Measurements from ENCODE around the gene ENPP7. TPM values are rescaled to one million over a fixed set of nuclear protein-coding genes. Genes with fewer than 3 reads are reported as not detected.

The ENPP7 gene
- total and polyA plus RNA-seq, 2 donors (not counting 3 experiments of a cell fraction or from before 2014, with no cell fraction given) = not detected

DNA sequence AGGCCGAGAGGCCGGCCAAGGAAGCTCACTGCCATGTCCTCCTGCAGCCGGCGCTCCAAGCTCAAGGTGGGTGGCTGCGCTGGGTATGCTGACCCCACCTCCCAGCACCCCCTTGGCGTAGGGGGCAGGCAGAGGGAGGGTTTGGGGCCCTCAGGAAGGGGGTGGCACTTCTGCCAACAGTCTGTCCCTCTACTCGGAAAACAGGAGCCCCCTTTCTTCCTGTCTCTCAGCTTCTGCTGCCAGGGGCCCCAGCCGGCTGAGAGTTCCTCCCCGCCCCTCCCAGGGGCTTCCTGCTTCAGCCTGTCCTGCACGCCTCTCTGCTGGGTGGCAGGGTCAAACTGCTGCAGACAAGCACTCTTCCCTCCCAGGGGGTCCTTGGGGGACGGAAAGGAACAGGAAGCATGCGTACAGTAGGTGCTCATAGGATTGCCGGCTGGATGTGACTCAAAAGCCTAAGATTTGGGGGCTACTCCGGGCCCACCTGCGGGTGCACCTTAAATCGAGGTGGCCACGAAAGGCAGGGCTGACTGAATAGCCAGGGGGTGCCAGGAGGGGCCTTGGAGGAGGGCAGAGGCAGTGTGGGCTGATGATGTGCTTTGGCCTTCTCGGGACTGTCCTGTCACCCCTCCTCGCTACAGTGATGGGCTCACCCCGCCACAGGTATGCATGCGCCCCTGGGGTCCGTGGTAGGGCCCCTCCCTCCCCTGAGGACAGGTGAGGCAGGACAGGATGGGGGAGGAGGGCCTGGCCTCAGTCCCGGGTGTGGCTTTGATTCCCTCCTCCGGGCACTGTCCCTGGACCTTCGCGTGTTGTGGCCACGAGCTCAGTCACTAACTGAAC is 51.2 kb downstream of the ENPP7 start:
- no peaks in the 10 kb centered on the region for H3K9me3 ChIP-seq (replicated peaks; ENCODE audit: control insufficient read depth, insufficient read depth, low read length)
- H2AFZ ChIP-seq (ENCODE audit: low read depth, low read length) = no peak overlapping the region
- POLR2A ChIA-PET = no interaction called here
- no peak overlapping the region for H3K27ac ChIP-seq (ENCODE audit: insufficient read depth, low read depth, low read length)
- H3K36me3 ChIP-seq (ENCODE audit: control insufficient read depth in 2 of 2, extremely low read depth in 1 of 2, insufficient read depth in 2 of 2, low read length in 2 of 2) = peaks cover 0 to 9% of the 10 kb centered on the region in 2 experiments
- FAIRE-seq = no peak
- intact Hi-C loops (cut with micrococcal nuclease) = no loop called here
- BruUV-seq (replicated peaks) = no TSS peak
- DNase-seq (ENCODE audit: low read depth, low spot score) = no peak
- peaks cover 0 to 3% of the 10 kb centered on the region in 2 experiments for H3K27me3 ChIP-seq (ENCODE audit: control insufficient read depth in 2 of 2, insufficient read depth in 2 of 2, low read length in 2 of 2)
- no peaks in the 10 kb centered on the region for H4K20me1 ChIP-seq (replicated peaks; ENCODE audit: control insufficient read depth, extremely low read depth, insufficient read depth, low read length)
- no peak overlapping the region for H3K9ac ChIP-seq (replicated peaks; ENCODE audit: extremely low read depth, insufficient read depth, low read length)
- no peaks in the 10 kb centered on the region for H3K9me1 ChIP-seq (replicated peaks; ENCODE audit: control insufficient read depth, extremely low read depth, insufficient read depth, low read length)
- CTCF ChIA-PET = interaction anchor here (1.0 to 1.5 kb wide), 3 partner anchors 8 to 58 kb away, joined by 3 to 5 read pairs (median 4); partner anchors contain the start of gene CBX4
- no peaks in the 10 kb centered on the region for H3K79me2 ChIP-seq (ENCODE audit: control insufficient read depth, insufficient read depth, low read length)
- peaks cover 9% of the 10 kb centered on the region for H3K4me1 ChIP-seq (ENCODE audit: control insufficient read depth, extremely low read depth, insufficient read depth, low read length)
- no peak for TF ChIP-seq MAX (IDR thresholded peaks at IDR 0.05; ENCODE audit: insufficient read depth, insufficient read length)
- no peak for TF ChIP-seq JUN (IDR thresholded peaks at IDR 0.05; ENCODE audit: borderline replicate concordance, insufficient read depth, insufficient read length, low read depth)
- TF ChIP-seq CTCF (IDR thresholded peaks at IDR 0.05; ENCODE audit: extremely low read depth in 1 of 2, insufficient read depth in 1 of 2, low read depth in 1 of 2, low read length in 2 of 2) = no peak
- no peak for TF ChIP-seq EZH2 (IDR thresholded peaks at IDR 0.05; ENCODE audit: borderline replicate concordance, low read depth, low read length, severe bottlenecking)
- TF ChIP-seq GATA2 (IDR thresholded peaks at IDR 0.05; ENCODE audit: insufficient read depth, insufficient read length, low read depth, low read length) = no peak
- no peak for TF ChIP-seq MYC (IDR thresholded peaks at IDR 0.05; ENCODE audit: low read depth, low read length)
- no peak for TF ChIP-seq POLR2A (IDR thresholded peaks at IDR 0.05; ENCODE audit: low read depth, low read length)
- no peak for TF ChIP-seq POLR2AphosphoS5 (IDR thresholded peaks at IDR 0.05; ENCODE audit: insufficient read depth, low read depth, low read length)
- H3K4me3 ChIP-seq (replicated peaks in 1 of 3; ENCODE audit: insufficient read depth in 1 of 3, low read depth in 1 of 3, low read length in 3 of 3) = no peak overlapping the region
- dilution Hi-C loops (cut with MboI; ENCODE audit: extremely low pct_ligation_motif_present, low sequenced_read_pairs) = no loop called here
- no peak overlapping the region for H3K4me2 ChIP-seq (ENCODE audit: insufficient read depth, low read length)

All from endothelial cell of umbilical vein (primary cell).